H7 (cell line): ENCODE measurements around the gene ARHGEF16. TPM values are rescaled to one million over a fixed set of nuclear protein-coding genes. Genes with fewer than 3 reads are reported as not detected.

Source experiments
- DNase-seq: peaks from one replicate; pipeline ENCODE4 v3.0.0; 2012
- H3K27me3 ChIP-seq: 2 replicates; pipeline ENCODE4 v1.6.0; 2011; ENCODE audit warnings: mild to moderate bottlenecking, low read length; ENCODE audit not compliant: control insufficient read depth, insufficient read depth
- H3K36me3 ChIP-seq: replicated peaks from 2 replicates; pipeline ENCODE4 v1.5.1; 2011; ENCODE audit warnings: low read length; ENCODE audit not compliant: control insufficient read depth, insufficient read depth
- H3K4me3 ChIP-seq: 2 replicates; pipeline ENCODE4 v1.5.1; 2011; ENCODE audit warnings: low read depth, mild to moderate bottlenecking, control low read depth, low read length, moderate library complexity; ENCODE audit not compliant: insufficient read depth
- total RNA-seq: library from RNA; depleted of rRNA; stranded (reverse); fragments of >200 nt; shearing (Covaris generic); gene quantifications from 2 replicates; pipeline ENCODE4 v1.2.3, GENCODE V29; 2014

The ARHGEF16 gene
- total RNA-seq, 1 experiment from 2014 or later, result 45.8 TPM

DNA sequence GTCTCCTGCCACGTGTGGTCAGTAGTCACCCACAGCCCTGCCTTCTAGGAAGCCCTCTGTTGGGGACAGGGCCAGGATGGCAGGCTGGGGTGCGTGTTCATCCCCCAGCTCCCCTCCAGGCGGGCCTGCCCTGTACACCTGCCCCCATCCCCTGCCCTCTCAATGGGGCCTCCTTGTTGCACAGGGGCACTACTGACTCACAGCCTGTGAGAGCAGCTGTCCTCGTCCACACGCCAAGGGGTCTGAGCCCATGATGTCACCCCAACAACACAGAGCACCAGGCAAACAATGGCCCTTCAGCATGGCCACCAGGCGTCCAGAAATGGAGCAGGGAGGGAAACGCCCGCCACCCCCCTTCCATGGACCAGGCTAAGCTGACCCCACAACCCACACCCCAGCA is 64.3 kb downstream of the ARHGEF16 start:
- Histone ChIP-seq H3K4me3 (no peak overlapping the region), H3K36me3 (no peaks in the 10 kb centered on the region), H3K27me3 (no peaks in the 10 kb centered on the region)
- DNase-seq, result no peak

DNA sequence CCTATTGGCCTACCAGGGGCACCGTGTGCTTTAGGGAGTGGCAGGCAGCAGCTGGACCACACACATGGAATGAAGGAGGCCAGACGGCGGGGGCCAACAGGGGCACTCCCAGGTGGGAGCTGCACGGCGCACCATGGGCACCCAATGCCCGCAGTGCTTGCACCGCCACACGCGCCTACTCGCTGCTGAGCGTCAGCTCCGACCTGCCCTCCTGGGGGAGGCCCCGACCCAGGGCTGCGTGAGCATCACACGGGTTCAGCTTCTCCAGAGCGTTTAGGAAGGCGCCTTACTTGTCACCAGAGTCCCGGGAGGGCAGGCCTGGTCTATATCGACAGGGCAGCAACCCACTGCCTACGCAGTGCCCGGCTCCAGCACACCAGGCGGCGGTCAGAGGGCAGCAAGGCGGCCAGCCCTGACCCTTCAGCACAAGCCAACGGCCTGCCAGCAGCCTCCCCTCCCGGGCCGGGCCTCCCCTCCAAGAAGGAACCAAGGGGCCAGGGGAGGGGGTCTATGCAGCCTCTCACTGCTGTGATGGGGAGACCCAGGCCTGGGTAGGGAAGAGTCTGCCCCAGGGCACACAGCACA is 64.9 kb downstream of the ARHGEF16 start:
- DNase-seq, result no peak
- H3K36me3 ChIP-seq, result no peaks in the 10 kb centered on the region
- H3K4me3 ChIP-seq, result no peak overlapping the region
- H3K27me3 ChIP-seq, result no peaks in the 10 kb centered on the region

DNA sequence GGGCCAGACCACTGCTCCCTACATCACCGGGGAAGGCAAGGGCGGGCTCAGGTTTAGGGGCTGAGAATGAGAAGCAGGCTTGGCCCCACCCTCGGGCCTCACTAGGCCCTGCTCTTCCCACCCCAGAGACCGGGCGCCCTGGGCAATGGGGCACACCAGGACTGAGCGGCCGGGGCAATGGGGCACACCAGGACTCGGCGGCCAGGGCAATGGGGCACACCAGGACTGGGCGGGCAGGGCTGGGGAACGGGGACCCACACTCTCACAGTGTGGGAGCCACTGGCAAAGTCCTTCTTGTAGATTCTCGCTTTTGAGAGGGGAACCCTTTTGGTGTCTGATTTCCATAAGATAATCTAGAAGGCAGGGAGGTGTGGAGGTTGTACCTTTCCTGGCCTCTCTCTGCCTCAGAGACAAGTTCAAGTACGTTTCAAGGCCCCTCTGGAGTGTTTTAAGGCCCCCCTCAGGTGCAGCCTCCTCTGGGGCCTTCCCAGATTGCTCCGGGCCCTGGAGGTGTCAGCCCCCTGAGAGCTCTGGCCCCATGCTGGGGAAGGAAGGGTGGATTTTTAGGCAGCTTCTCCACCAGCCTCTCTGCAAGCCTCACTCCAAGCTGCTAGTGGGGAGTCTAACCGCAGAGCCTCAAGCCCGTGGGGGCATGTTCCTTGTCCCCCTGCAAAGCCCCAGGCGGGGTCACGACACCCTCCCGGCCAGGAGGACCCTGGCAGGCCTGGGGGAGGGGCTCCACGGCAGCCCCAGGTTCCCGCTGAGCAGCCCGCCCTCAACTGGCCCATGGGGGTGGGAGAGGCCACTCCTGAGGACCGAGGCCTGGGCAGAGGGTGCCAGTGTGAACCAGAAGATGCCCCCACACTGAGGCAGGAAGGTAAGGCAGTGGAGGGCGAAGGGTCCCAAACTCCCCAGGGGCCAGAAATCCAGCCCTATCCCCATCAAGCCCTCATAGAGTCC is 66.2 kb downstream of the ARHGEF16 start:
- H3K4me3 ChIP-seq, result no peak overlapping the region
- no peaks in the 10 kb centered on the region for H3K36me3 ChIP-seq
- DNase-seq, result peak; percentile 69
- H3K27me3 ChIP-seq, result no peaks in the 10 kb centered on the region

DNA sequence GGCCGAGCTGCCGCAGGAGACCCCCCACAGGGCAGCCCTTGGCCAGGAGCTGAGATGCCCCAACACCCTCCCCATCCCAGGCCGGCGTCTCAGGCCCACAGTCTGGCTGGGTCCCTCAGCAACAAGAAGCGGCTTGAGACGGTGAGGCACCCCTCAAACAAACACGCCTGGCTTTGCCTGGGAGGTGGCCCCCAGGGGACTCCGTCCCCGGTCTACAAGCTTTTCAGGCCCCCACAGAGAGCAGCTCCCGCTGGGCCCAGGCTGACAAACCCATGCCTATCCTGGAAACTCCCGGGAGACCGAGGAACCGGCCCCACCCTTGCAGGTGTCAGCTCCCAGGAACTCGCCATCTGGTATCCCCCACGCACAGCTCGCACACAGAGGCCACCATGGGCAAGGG is 67.0 kb downstream of the ARHGEF16 start:
- DNase-seq, result peak; percentile 68
- H3K4me3 ChIP-seq, result no peak overlapping the region
- H3K27me3 ChIP-seq, result no peaks in the 10 kb centered on the region

DNA sequence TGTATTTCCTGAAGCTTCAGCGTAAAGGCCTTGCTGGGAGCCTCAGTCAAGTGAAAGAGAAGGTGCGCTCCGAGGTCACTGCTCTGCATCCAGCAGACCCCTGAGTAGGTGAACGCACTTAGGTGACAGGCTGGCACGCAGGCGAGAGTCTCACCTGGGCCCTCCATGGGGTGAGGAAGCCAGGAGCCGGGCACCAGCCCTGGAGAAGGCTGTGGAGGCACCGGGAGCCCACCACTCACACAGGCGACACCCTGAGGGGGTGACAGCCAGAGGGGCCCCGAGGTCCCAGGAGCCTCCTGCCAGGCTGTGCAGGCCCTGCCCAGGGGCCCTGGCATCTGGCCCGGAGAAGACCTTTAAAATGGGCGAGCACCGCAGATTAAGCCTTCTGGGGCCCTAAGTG is 67.6 kb downstream of the ARHGEF16 start:
- peak; percentile 60 for DNase-seq
- no peak overlapping the region for H3K4me3 ChIP-seq
- H3K36me3 ChIP-seq, result no peaks in the 10 kb centered on the region
- H3K27me3 ChIP-seq, result no peaks in the 10 kb centered on the region; the same call in 1 of the 2 replicates

More for the DNA sequence above, 67.0 kb downstream of the ARHGEF16 start:
- H3K36me3 ChIP-seq, result no peaks in the 10 kb centered on the region

DNA sequence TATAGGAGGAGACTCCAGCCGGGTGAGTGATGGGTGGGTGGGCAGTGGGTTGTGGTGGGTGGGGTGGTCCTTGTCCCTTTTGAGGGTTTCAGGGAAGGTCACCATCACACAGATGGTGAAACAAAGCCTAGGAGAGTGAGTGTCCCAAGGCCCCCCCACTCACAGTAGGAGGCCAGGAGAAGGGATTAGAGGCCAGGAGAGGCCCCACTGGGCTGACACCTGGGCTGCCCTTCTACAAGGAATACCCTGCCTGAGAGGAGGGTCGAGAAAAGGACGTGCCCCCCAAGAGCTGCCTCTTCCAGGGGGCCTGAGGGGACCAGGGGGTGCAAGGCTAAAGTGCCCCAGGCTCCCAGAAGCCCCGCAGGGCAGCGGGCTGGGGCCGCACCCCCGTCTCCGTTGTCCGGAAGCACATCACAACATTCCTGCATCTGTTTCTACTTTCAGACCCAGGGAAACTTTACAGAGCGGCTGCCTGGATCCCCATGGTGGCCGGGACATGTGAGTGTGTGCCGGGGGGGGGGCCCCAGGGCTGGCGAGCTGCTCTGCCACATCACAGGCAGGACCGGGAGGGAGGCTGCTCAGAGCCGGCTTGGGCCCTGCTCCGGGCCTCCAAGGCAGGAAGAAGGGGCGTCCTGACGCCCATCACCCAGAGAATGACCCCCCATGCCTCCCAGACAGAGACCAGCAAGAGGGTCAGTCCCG is 68.2 kb downstream of the ARHGEF16 start:
- H3K36me3 ChIP-seq, result no peaks in the 10 kb centered on the region
- H3K4me3 ChIP-seq, result no peak overlapping the region
- no peaks in the 10 kb centered on the region; the same call in 1 of the 2 replicates for H3K27me3 ChIP-seq
- DNase-seq, result peak; percentile 69

DNA sequence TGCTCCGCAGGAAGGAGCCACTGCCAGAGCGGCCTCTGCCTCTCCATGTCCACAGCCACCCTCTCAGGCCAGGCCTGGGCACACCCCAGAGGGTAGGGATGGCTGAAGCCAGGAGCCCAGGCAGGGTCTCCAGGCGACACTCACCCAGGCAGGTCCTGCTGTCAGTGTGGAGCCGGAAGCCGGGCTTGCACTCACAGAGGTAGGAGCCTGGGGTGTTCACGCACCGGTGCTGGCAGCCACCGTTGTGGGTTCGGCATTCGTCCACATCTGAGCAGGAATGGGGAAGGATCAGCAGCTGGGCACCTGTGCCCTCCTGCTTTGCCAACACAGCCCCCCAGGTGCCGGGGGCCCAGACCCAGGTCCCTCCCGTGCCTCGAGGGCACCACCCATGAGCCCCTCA is 69.5 kb downstream of the ARHGEF16 start:
- H3K36me3 ChIP-seq, result no peaks in the 10 kb centered on the region
- no peaks in the 10 kb centered on the region; the same call in 1 of the 2 replicates for H3K27me3 ChIP-seq
- DNase-seq, result no peak
- H3K4me3 ChIP-seq, result no peak overlapping the region

DNA sequence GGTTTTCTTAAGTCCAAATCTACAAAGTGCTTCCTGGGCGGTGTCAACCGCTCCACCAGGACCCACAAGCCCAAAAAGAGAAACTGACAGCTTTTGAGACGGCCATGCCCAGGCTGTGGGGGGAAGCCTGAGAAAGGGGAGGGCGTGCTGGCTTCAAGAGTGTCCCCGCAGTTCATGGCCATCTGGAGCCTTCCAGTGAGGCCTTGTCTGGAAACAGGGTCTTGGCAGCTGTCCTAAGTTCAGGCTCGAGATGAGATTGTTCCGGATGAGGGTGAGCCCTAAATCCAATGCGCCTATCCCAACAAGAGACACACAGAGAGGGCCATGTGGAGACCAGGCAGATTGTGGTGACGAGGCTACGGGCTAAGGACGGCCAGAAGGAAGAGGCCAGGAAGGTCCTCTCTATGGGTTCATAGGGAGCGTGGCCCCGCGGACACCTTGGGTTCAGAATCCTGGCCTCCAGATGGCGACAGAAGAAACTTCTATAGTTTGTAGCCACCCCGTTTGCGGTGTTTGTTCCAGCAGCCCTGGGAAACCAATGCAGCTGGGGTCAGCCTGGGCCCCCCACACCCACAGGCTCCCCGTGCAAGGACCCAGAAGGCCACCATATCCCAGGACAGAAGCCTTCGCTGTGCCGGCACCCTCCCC is 70.2 kb downstream of the ARHGEF16 start:
- Histone ChIP-seq H3K27me3 (no peaks in the 10 kb centered on the region; the same call in 1 of the 2 replicates), H3K36me3 (no peaks in the 10 kb centered on the region), H3K4me3 (no peak overlapping the region)
- no peak for DNase-seq

DNA sequence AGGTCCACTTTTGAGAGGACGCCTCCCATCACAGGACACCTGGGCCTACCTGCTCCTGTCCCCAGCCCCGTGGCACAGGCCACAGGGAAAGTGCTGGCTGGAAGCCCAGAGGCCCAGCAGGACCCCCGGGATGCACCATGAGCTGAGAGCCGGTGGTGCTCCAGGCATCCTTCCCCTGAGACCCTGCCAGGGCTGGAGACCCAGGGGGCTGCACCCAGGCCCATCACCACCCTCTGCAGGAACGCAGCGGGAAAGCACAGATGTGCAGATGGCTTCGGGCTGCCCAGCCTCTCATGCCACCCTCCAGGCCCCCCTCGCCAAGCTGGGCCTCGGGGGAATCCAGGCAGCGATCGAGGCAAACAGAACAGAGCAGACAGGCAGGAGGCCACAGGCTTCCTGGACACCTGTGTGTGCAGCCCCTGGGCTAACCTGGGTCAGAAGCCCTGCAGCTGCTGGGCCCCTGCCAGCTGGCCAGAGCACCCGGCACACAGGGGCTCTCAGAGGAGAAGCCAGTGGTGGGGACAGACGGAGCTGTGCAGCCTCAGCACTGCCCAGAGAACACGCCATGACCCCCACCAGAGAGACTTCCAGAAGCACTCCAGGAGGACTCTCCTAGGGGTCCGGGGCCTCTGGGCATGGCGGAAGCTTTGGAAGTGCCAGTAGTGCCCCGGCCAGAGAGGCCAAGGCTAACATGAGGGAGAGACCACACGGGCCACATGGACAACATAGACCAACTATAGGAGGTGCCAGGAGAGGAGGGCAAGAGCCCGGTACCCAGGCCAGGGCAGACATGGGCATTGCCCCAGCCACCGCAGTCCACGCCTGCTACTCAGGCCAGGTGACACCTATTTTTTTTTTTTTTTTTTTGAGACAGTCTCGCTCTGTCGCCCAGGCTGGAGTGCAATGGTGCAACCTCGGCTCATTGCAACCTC is 71.4 kb downstream of the ARHGEF16 start:
- H3K4me3 ChIP-seq, result no peak overlapping the region
- H3K36me3 ChIP-seq, result no peaks in the 10 kb centered on the region
- peaks cover 2% of the 10 kb centered on the region for H3K27me3 ChIP-seq
- DNase-seq, result peak; percentile 64

DNA sequence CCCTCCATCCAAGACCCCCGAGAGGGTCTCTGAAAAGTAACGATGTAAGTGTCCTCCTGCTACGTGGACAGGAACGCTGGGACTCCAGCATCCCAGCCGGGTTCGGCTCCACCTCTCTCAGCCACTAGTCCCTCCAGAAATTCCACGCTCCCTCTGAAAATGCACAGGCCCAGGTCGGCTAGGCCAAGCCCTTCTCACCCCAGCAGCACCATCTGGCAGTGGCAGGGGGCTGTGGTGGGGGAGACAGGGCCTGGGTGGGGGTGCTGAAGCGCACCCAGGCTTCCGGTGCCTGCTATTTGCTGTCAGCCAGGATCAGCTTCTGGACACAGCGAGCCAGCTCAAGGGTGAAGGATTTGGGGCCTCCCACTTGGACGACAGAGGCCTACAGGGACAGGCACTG is 73.3 kb downstream of the ARHGEF16 start:
- Histone ChIP-seq H3K4me3 (no peak overlapping the region), H3K27me3 (peaks cover 3% of the 10 kb centered on the region), H3K36me3 (no peaks in the 10 kb centered on the region)
- DNase-seq, result no peak

DNA sequence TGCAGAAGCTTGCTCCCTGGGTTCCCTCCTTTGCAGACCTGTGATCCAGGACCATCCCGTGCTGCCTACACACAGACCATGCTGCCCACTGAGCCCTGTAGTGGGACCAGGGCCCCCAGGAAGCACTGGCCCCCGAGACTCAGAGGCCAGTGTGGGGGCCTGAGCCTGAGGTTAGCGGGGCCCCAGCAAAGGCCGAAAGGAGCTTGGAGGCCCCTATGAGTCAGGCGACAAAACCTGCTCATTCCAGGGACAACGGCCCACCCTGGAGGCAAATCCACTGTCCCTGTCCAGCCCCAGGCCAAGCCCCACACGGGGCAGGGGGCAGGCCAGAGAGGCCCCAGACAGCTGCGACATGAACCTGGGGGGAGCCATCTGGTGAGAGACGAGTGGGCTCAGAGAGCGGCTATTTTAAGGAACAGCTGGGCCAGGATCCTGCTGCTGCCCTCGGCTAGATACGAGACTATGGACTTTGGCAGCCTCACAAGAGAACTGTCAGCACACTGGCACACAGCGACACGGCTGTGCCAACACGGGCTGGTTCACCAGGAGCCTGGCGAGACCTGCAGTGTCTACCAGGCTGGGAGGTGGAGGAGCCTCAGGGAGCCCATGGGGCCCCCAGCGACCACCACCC is 74.7 kb downstream of the ARHGEF16 start:
- H3K27me3 ChIP-seq, result peaks cover 3% of the 10 kb centered on the region
- no peak for DNase-seq
- H3K36me3 ChIP-seq, result no peaks in the 10 kb centered on the region
- no peak overlapping the region for H3K4me3 ChIP-seq

DNA sequence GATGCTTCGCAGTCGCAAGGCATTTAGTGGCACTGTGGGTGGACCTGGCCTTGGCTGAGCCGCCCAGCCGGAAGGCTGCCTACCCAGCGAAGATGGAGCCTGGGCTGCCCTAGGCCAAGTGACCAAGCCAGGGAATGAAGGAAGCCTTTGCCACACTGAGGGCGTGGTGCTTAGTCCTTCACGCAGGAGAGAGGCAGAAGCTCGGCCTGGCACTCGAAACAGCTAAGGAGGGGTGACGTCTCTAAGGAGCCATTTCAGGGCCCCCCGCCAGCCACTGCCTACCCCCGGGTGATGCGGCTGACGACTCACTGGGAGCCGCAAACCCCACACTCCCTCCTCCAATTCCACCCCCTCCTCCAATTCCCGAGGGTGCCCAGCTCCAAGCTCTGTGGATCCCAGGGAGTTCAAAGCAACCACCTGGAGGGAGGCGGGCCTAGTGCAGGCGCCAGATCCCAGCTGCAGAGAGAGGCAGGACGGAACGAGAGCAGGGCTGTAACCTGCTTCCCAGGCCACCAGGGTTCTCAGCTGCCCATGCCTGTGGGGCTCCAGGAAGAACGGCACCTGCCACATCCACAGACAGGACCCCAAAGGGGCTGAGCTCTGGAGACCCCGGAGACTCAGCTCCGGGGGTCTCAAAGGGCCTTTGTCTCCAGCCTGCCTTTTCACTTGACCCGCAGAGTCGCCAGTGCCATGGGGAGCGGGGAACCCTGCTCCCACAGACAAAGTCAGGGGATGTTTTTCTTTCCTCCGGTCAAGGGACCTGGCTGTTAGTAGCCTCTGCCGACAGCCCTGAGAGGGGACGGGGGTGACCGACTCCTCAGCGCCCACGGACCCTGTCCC is 75.8 kb downstream of the ARHGEF16 start:
- peak; percentile 73 for DNase-seq
- peak overlapping the region; percentile 55 for H3K4me3 ChIP-seq
- H3K36me3 ChIP-seq, result no peaks in the 10 kb centered on the region
- H3K27me3 ChIP-seq, result peaks cover 3% of the 10 kb centered on the region
